HK-2 (cell line): Measurements from ENCODE around the gene CARTPT.
A peak's percentile ranks its signal among the peaks of the same experiment; 100 is the strongest.

ENCODE experiments used
- DNase-seq: peaks from one replicate; pipeline ENCODE4 v3.0.0-alpha.2; 2018; ENCODE audit not compliant: unreplicated experiment

The CARTPT gene

DNA sequence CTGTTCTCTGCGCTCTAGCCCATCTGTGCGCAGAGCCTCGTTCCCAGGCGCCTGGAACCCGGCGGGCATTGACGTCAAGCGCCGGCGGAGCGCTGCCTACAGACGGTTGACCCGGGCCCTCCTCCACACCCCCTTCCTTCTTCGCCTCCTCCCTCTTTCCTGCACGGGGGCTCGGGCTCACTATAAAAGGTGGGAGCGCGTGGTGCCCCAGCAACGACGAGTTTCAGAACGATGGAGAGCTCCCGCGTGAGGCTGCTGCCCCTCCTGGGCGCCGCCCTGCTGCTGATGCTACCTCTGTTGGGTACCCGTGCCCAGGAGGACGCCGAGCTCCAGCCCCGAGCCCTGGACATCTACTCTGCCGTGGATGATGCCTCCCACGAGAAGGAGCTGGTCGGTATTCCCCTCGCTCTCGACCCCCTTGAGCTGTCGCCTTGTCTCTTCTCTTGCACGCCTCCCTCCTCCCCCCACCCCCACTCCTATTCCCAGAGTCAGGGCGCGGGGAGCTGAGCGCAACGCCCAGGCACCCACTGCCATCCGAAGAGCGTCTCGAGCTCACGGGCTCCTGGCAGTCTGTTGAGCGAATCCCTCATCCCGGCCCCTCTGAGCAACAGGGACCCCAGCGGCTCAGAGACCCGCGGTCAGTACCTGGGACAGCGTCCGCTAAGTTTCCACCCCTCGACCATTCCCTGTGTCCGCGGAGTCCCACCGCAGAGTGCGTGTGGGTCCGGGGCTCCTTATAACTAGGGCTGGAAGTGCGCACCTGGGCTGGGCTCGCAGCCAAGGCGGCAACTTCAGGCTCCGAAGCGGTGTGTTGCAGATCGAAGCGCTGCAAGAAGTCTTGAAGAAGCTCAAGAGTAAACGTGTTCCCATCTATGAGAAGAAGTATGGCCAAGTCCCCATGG lies at the start of gene CARTPT:
Gene CARTPT, plus strand, starts transcription at position 213 of the 902 bp plus-strand sequence. Its CDS starts 19 bp downstream, at position 232.
- no peak for DNase-seq

- no peak for DNase-seq
Observed at GRCh38 chr5:71677977-71678376, 41.1 kb upstream of the CARTPT start.

GRCh38 chr5:71679714-71680113 lies 39.4 kb upstream of the CARTPT start:
- DNase-seq: no peak

DNA sequence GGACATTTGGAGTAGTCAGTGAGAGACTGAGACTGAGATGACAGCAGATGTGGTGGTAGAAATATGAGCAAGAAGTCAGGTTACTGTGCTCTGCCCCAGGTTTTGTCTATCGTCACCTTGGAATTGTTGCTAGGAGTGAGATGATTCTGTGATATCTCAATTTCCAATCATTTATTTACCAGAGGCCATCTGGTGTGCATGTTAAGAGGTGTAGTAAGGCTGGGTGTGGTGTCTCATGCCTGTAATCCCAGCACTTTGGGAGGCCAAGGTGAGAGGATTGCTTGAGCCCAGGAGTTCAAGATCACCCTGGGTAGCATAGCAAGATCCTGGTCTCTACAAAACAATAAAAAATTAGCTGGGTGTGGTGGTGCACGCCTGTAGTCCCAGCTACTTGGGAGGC lies 38.6 kb upstream of the CARTPT start:
- DNase-seq: no peak

GRCh38 chr5:71681296-71681695 lies 37.8 kb upstream of the CARTPT start:
- no peak for DNase-seq

DNA sequence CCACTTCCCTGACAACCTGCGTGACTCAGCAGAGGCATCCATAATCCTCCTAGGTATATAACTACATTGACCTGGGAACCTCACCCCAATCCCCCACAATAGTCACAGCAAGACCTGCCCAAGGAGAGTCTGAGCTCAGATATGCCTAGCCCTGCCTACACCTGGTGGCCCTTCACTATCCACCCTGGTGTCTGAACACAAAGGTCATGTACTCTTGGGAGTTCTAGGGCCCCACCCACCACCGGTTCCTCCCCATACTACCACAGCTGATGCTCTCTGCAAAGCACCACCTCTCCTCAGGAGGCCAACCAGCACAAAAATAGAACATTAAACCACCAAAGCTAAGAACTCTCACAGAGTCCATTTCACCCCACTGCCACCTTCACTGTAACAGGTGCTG lies 34.8 kb upstream of the CARTPT start:
- no peak for DNase-seq

DNA sequence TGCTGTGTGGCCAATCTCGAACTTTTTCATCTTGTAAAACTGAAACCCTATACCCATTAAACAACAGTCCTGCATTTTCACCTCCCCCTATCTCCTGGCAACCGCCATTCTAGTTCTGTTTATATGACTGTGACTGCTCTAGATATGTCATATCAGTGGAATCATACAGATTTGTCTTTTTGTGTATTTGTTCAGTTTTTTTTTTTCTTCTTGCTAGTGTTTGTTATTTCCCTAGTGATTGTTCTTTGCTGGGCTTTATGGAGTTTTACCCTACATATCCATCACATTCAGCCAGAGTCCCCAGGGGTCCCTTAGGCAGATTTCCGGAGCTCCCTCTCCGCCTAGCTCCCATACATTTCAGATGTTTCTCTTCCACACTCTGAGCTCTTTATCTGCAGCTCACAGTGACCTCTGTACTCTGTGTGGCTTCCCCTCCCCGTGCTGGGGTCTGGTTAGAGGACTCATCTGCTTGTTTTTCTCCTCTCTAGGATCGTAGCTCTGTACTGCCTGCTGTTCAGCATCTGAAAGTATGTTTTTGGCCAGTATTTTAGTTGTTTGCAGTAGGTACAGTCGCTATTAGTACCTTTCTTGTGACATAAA lies 25.1 kb upstream of the CARTPT start:
- no peak for DNase-seq

- DNase-seq: no peak
Observed at GRCh38 chr5:71695071-71695470, 24.0 kb upstream of the CARTPT start.

DNA sequence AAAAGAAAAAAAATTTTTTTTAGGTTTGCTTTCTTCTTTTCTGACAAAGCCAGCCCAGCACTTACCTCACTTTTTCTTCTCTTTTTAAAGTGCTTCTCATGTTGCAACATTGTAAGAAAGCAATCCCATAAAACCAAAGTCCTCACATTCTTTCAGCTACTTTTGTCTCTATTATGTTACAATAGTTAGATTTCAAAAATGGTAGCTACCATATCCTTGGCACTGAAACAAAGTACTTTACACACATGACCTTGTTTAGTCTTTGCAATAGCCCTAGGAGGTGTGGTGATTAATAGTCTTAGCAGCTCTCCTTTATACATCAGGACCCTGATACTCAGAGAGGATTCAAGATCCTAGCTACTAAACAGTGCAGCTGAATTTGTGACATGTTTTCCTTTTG lies 23.5 kb upstream of the CARTPT start:
- no peak for DNase-seq

DNA sequence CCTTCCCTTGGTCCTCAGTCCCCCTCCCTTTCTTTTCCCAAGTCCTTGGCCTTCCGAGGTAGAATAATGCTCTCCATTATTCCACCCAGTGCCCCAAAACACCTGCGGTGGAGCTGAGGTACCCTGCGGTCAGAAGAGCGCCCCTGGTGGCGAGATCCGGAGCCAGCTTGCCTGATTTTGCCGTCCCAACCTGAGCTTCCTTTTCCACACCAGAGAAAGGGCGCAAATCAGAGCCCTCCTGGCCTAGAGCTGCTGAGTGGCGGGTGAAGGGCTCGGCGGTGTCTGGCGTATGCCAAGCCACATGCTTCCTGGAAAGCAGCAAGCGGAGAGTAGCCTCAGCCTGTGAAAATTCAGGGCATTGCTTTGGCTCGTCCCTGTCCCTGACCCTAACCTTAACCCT lies 21.1 kb upstream of the CARTPT start:
- no peak for DNase-seq

GRCh38 chr5:71699233-71699632 lies 19.8 kb upstream of the CARTPT start:
- no peak for DNase-seq

DNA sequence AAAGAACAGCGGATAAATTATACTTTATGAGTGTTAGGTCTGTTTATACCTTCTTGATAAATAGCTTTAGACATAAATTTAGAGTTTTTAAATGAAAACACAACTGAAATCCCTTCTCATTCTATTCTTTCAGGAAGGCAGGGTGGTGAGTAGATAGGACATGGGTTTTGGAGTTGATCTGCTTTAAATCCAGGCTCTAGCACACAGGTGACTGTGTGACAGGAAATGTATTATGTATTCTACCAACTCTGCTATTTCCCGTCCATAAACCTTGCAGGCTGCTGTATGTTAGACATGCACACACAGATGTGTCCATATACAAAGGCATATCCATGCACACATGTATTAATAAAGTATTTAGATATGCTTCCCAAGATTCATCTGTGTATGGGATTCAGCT lies 19.3 kb upstream of the CARTPT start:
- no peak for DNase-seq

- no peak for DNase-seq
Observed at GRCh38 chr5:71700803-71701202, 18.3 kb upstream of the CARTPT start.

GRCh38 chr5:71701407-71701806 lies 17.7 kb upstream of the CARTPT start:
- DNase-seq: peak; percentile 12

- no peak for DNase-seq
Observed at GRCh38 chr5:71703941-71704340, 15.1 kb upstream of the CARTPT start.

DNA sequence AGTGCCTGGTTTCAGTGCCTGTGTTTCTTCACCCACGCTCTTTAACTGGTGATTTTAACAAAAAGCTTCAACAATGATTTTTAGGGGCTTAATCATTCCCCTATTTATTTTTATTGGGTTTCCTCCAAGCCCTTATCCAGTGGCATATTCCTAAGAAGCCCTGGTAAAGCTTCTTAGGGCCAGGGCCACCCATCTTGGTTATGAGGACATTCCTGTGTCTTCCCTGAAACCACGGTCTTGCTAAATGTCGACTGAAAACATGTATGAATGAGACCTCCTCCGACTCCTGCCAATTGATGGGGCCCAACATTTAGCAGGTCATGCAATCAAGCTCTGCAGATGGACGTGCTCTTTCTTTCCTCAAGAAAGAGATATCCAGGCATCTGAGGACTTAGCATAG lies 13.7 kb upstream of the CARTPT start:
- no peak for DNase-seq

DNA sequence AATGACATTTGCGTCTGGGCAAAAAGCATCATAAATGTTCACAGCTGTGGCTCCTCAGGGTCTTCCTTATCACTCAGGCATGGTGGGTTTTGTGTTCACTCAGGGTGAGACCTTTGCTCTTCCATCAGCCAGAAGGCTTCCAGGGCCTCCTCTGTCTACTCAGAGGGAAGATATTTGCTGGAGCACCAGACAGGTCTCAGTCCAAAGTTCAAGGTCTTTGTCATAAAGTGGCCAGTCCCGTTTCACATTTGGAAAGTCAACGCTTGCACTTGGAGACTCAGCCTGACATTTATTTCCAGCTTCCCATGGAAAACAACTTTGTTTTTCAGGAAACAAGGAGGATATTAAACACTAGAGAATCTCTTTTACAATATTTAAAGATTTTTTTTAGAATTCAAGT lies 12.2 kb upstream of the CARTPT start:
- no peak for DNase-seq

- DNase-seq: no peak
Observed at GRCh38 chr5:71711610-71712009, 7.5 kb upstream of the CARTPT start.

GRCh38 chr5:71714911-71715310 lies 4.2 kb upstream of the CARTPT start:
- no peak for DNase-seq

DNA sequence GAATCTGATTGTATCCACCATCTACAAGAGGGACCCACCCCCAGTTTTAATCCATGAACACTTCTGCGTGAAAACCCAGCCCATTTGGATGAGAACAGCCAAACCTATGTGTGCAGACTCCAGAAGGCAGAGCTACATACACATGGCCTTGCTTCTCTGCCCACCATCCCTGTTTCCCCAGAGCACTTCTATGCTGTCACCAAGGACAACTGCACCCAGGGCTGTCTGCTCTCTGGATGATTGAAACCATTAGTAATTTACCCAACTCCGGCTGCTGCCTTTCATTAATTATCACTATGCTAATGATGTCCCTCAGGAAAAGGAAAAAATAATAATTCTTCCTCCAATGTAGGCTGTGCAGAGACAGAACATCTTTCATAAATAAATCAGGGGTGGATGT lies 8.9 kb downstream of the CARTPT start:
- DNase-seq: no peak

DNA sequence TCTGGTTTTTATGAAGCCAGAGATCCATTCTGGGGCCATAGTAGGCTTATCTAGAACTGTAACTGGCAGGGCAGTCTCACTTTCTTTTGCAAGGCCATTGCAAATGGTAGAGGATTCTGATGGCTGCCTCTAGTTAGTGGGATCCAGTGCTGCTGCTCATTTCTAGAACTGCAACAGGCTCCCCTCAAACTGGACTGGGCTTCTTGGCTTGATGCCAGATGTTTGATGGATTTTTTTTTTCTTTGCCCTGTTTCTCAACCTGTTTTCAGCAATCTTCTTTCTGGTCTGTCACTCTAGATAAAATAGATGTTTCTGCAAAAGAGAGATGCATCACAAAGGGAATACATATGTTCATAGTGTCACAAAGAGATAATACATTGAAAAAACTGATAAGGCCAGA lies 11.9 kb downstream of the CARTPT start:
- no peak for DNase-seq

GRCh38 chr5:71732011-71732410 lies 12.9 kb downstream of the CARTPT start:
- DNase-seq: no peak

DNA sequence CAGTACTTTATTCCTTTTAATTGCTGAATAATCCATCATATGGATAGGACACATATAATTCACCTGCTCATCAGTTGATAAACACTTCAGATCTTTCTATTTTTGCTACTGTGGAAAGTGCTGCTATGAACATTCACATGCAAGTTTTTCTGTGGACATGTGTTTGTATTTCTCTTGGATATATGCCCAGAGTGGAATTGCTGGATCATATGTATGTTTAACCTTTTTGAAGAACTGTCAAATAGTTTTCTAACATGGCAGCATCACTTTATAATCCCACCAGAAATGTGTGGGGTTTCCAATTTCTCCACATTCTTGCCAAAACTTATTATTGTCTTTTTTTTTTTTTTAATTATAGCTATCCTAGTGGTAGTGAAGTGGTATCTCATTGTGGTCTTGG lies 15.1 kb downstream of the CARTPT start:
- no peak for DNase-seq
